SK-N-SH (cell line): Measurements from ENCODE around the gene MAP1LC3A. TPM values are rescaled to one million over a fixed set of nuclear protein-coding genes. Genes with fewer than 3 reads are reported as not detected.

Experiments used
- CTCF ChIA-PET: fragments of 300-600, 350-600 bp; formaldehyde crosslinking; extraction: SDS; loops from one replicate; lab custom pipeline; 2021; lab: Yijun Ruan, JAX
- POLR2A ChIA-PET: fragments of 350-600 bp; sonication (Branson Sonifier 250); formaldehyde crosslinking; extraction: SDS; loops from one replicate; lab custom pipeline; 2020; ENCODE audit warnings: antibody characterized with exemption, inconsistent platforms; lab: Yijun Ruan, JAX
- DNase-seq: peaks from one replicate; pipeline ENCODE4 v3.0.0; 2012
- H2AFZ ChIP-seq: fragments of 200-600 bp; sonication (generic); 2 replicates; pipeline ENCODE4 v1.8.1; 2016; ENCODE audit warnings: antibody characterized with exemption, mild to moderate bottlenecking, low read depth
- H3F3A ChIP-seq: fragments of 200-600 bp; sonication (generic); replicated peaks from 2 replicates; pipeline ENCODE3; 2016; ENCODE audit warnings: antibody characterized with exemption, mild to moderate bottlenecking; ENCODE audit not compliant: insufficient read depth
- H3K27ac ChIP-seq, 2 experiments: fragments of 200-500 bp in 1 of 2; fragments of 200-600 bp in 1 of 2; sonication (Bioruptor generic) in 1 of 2; sonication (generic), shearing (Covaris generic) in 1 of 2; 2 replicates each; pipeline versions ENCODE4 v1.5.1 to v1.6.1; 2014 to 2016; ENCODE audit warnings: low read depth in 2 of 2, inconsistent platforms in 1 of 2, low read length in 1 of 2, mild to moderate bottlenecking in 1 of 2, mixed read lengths in 1 of 2
- H3K27me3 ChIP-seq: fragments of 200-600 bp; sonication (generic), shearing (Covaris generic); 2 replicates; pipeline ENCODE4 v1.6.1; 2016; ENCODE audit warnings: mixed run types; ENCODE audit not compliant: insufficient read depth
- H3K36me3 ChIP-seq, 2 experiments: fragments of 200-500 bp in 1 of 2; fragments of 200-600 bp in 1 of 2; sonication (Bioruptor generic) in 1 of 2; sonication (generic) in 1 of 2; replicated peaks in 1 of 2; 2 replicates each; pipeline versions ENCODE3 to v1.5.1; 2014 to 2016; ENCODE audit warnings: low read length in 1 of 2, mild to moderate bottlenecking in 1 of 2; ENCODE audit not compliant: insufficient read depth in 2 of 2, control insufficient read depth in 1 of 2
- H3K4me1 ChIP-seq, 2 experiments: fragments of 200-500 bp in 1 of 2; fragments of 200-600 bp in 1 of 2; sonication (Bioruptor generic) in 1 of 2; sonication (generic), shearing (Covaris generic) in 1 of 2; 2 replicates each; pipeline versions ENCODE4 v1.5.1 to v1.6.1; 2014 to 2016; ENCODE audit warnings: low read depth in 1 of 2, low read length in 1 of 2, mixed run types in 1 of 2; ENCODE audit not compliant: insufficient read depth in 2 of 2, control insufficient read depth in 1 of 2
- H3K4me2 ChIP-seq: fragments of 200-600 bp; sonication (generic), shearing (Covaris generic); 2 replicates; pipeline ENCODE4 v1.6.1; 2017; ENCODE audit warnings: mixed run types
- H3K4me3 ChIP-seq, 2 experiments: fragments of 200-500 bp in 1 of 2; fragments of 200-600 bp in 1 of 2; sonication (Bioruptor generic) in 1 of 2; sonication (generic), shearing (Covaris generic) in 1 of 2; 2 replicates each; pipeline versions ENCODE4 v1.5.1 to v1.8.1; 2014 to 2016; ENCODE audit warnings: low read depth in 2 of 2, inconsistent platforms in 1 of 2, low read length in 1 of 2, mild to moderate bottlenecking in 1 of 2, mixed read lengths in 1 of 2, moderate library complexity in 1 of 2
- H3K79me2 ChIP-seq: fragments of 200-600 bp; sonication (generic); 2 replicates; pipeline ENCODE4 v1.8.1; 2017; ENCODE audit warnings: mild to moderate bottlenecking; ENCODE audit not compliant: insufficient read depth
- H3K9ac ChIP-seq: fragments of 200-600 bp; sonication (generic); 2 replicates; pipeline ENCODE4 v1.6.1; 2017; ENCODE audit warnings: mixed run types
- H3K9me2 ChIP-seq: fragments of 200-600 bp; sonication (generic); 2 replicates; pipeline ENCODE4 v1.6.1; 2017; ENCODE audit warnings: mixed run types
- H3K9me3 ChIP-seq: fragments of 200-600 bp; sonication (generic); 2 replicates; pipeline ENCODE4 v1.6.1; 2017; ENCODE audit warnings: mixed run types, mild to moderate bottlenecking, moderate library complexity
- H4K20me1 ChIP-seq: fragments of 200-600 bp; sonication (generic); 2 replicates; pipeline ENCODE4 v1.6.1; 2017; ENCODE audit warnings: mild to moderate bottlenecking, mixed run types; ENCODE audit not compliant: insufficient read depth
- CHD2 ChIP-seq: fragments of 150-350 bp; IDR thresholded peaks from 2 replicates; pipeline ENCODE4 v1.6.1; 2018; ENCODE audit warnings: low read length; ENCODE audit not compliant: partially characterized antibody
- CTCF ChIP-seq: fragments of 200-600 bp; sonication (generic); IDR thresholded peaks from 2 replicates; pipeline ENCODE4 v1.6.1; 2017; ENCODE audit warnings: antibody characterized with exemption, mild to moderate bottlenecking, moderate library complexity
- EP300 ChIP-seq, 2 experiments: IDR thresholded peaks; 2 replicates each; pipeline versions ENCODE4 v1.4.0 to v1.6.1; 2012; ENCODE audit warnings: borderline replicate concordance in 1 of 2, low read depth in 1 of 2, low read length in 1 of 2
- EZH2phosphoT487 ChIP-seq: fragments of 200-600 bp; sonication (generic); IDR thresholded peaks from 2 replicates; pipeline ENCODE4 v1.6.1; 2017; ENCODE audit warnings: low read depth, mixed run types, mild to moderate bottlenecking, antibody characterized with exemption, moderate library complexity, borderline replicate concordance
- GATA2 ChIP-seq: sonication (generic); formaldehyde crosslinking; IDR thresholded peaks from 2 replicates; pipeline ENCODE4 v1.5.0; 2020; ENCODE audit warnings: mild to moderate bottlenecking, missing genetic modification reagents
- JUND ChIP-seq: IDR thresholded peaks from 2 replicates; pipeline ENCODE4 v1.4.0; 2012
- MEF2A ChIP-seq: IDR thresholded peaks from 2 replicates; pipeline ENCODE4 v1.4.0; 2012; ENCODE audit warnings: low read depth, borderline replicate concordance
- NFIC ChIP-seq: IDR thresholded peaks from 2 replicates; pipeline ENCODE4 v1.4.0; 2012; ENCODE audit warnings: borderline replicate concordance
- RAD21 ChIP-seq: IDR thresholded peaks from 2 replicates; pipeline ENCODE4 v1.6.1; 2012; ENCODE audit warnings: mild to moderate bottlenecking, low read length
- RCOR1 ChIP-seq: fragments of 150-350 bp; IDR thresholded peaks from 2 replicates; pipeline ENCODE4 v1.6.1; 2017; ENCODE audit warnings: antibody characterized with exemption, low read length
- REST ChIP-seq: IDR thresholded peaks from 2 replicates; pipeline ENCODE4 v1.6.1; 2012; ENCODE audit warnings: mild to moderate bottlenecking, low read depth, low read length, moderate library complexity
- RFX5 ChIP-seq: IDR thresholded peaks from 2 replicates; pipeline ENCODE4 v1.6.1; 2012; ENCODE audit warnings: mild to moderate bottlenecking, improper control_type of control experiment, low read length
- RXRA ChIP-seq: IDR thresholded peaks from 2 replicates; pipeline ENCODE4 v1.4.0; 2012; ENCODE audit warnings: low read depth, mild to moderate bottlenecking, borderline replicate concordance
- SMC3 ChIP-seq: IDR thresholded peaks from 2 replicates; pipeline ENCODE4 v1.6.1; 2012; ENCODE audit warnings: low read depth, low read length, improper control_type of control experiment
- TEAD4 ChIP-seq: IDR thresholded peaks from 2 replicates; pipeline ENCODE4 v1.4.0; 2012; ENCODE audit warnings: mild to moderate bottlenecking, borderline replicate concordance; ENCODE audit not compliant: insufficient read depth
- WGBS: methylation state at CpG from one replicate; pipeline ENCODE4 v1.1.6; 2017; ENCODE audit warnings: low lambda C conversion rate; 5-methylcytosine and 5-hydroxymethylcytosine counted together
- polyA plus RNA-seq, 3 experiments: library from polyadenylated mRNA; depleted of rRNA; stranded (reverse); fragments of >200 nt; gene quantifications; 2 replicates each; pipeline ENCODE4 v1.2.3, GENCODE V29; 2012

The MAP1LC3A gene
- polyA plus RNA-seq, 1 of the 3 experiments (the other 2 are of a cell fraction), result 24.9 TPM

GRCh38 chr20:34514897-34515483 lies 43.5 kb upstream of the MAP1LC3A start:
- no peak for DNase-seq
- peak overlapping the region; percentile 73 to 92 for H3K4me3 ChIP-seq
- H3K79me2 ChIP-seq, result peaks cover 35% of the 10 kb centered on the region
- H3K4me2 ChIP-seq, result peak overlapping the region; percentile 93
- peaks cover 18% of the 10 kb centered on the region for H3F3A ChIP-seq
- H3K36me3 ChIP-seq, result peaks cover 33 to 35% of the 10 kb centered on the region in 2 experiments
- peak overlapping the region; percentile 43; the same call in 1 of the 2 replicates for H2AFZ ChIP-seq
- ChIA-PET POLR2A (interaction anchor here (0.8 to 1.2 kb wide), 2 partner anchors 202 to 212 kb away, joined by 3 to 5 read pairs; no protein-coding TSS in a partner anchor), CTCF (interaction anchor here (1.3 to 6.3 kb wide), 3 partner anchors 8 to 324 kb away, joined by 4 to 69 read pairs (median 5); no protein-coding TSS in a partner anchor)
- H3K27ac ChIP-seq, result peak overlapping the region; percentile 92
- peak overlapping the region; percentile 92 for H3K9ac ChIP-seq
- no peaks in the 10 kb centered on the region for H3K27me3 ChIP-seq
- peaks cover 0 to 9% of the 10 kb centered on the region in 2 experiments; a peak in 2 of 4 replicates for H3K4me1 ChIP-seq
- no peaks in the 10 kb centered on the region for H3K9me3 ChIP-seq
- 43% methylated on average over 19 of the region's 19 CpGs for WGBS
- TF ChIP-seq SMC3, result no peak
- no peak for TF ChIP-seq NFIC
- TF ChIP-seq RXRA, result no peak
- TF ChIP-seq EP300 (IDR thresholded peaks at IDR 0.05; ENCODE audit: borderline replicate concordance in 1 of 2, low read depth in 1 of 2, low read length in 1 of 2), result no peak
- no peak for TF ChIP-seq CTCF
- TF ChIP-seq RFX5, result no peak
- TF ChIP-seq REST, result no peak
- TF ChIP-seq RCOR1, result no peak
- no peak for TF ChIP-seq MEF2A
- no peak for TF ChIP-seq GATA2
- TF ChIP-seq EZH2phosphoT487, result no peak
- TF ChIP-seq TEAD4, result no peak
- no peak for TF ChIP-seq RAD21
- TF ChIP-seq CHD2, result no peak
- TF ChIP-seq JUND, result no peak
- TF ChIP-seq, all 33 proteins: peak for 0
- no peaks in the 10 kb centered on the region for H3K9me2 ChIP-seq
- peaks cover 13% of the 10 kb centered on the region; the same call in 1 of the 2 replicates for H4K20me1 ChIP-seq
